Sigmoid colon (tissue), 4 donors: ENCODE results near the gene TOP2B.

ENCODE experiments used
- POLR2A ChIP-seq, 2 donors: fragments of 450-650 bp; IDR thresholded peaks; one replicate each; pipeline ENCODE4 v1.6.1; 2016; ENCODE audit warnings: antibody characterized with exemption in 2 of 2, mild to moderate bottlenecking in 2 of 2, moderate library complexity in 2 of 2
- POLR2AphosphoS5 ChIP-seq, 4 donors: sonication (generic); formaldehyde crosslinking; IDR thresholded peaks; one replicate each; pipeline ENCODE4 v1.6.1; 2017; ENCODE audit warnings: antibody characterized with exemption in 4 of 4

GRCh38 chr3:25610167-25610566 is 54.5 kb downstream of the TOP2B start:
- TF ChIP-seq POLR2AphosphoS5 (IDR thresholded peaks at IDR 0.05) (no peak), POLR2A (IDR thresholded peaks at IDR 0.05) (no peak)
